Fibroblast of skin of right quadriceps (primary cell): ENCODE data around the gene FDXR.
"Not testable (repeated sequence)": the region's sequence is repeated elsewhere in the genome, so short reads cannot be mapped to it uniquely, and the experiment has no call there.

Experiments
- DNase-seq: peaks from one replicate; pipeline ENCODE4 v3.0.0-alpha.2; 2013

The FDXR gene, protein sequence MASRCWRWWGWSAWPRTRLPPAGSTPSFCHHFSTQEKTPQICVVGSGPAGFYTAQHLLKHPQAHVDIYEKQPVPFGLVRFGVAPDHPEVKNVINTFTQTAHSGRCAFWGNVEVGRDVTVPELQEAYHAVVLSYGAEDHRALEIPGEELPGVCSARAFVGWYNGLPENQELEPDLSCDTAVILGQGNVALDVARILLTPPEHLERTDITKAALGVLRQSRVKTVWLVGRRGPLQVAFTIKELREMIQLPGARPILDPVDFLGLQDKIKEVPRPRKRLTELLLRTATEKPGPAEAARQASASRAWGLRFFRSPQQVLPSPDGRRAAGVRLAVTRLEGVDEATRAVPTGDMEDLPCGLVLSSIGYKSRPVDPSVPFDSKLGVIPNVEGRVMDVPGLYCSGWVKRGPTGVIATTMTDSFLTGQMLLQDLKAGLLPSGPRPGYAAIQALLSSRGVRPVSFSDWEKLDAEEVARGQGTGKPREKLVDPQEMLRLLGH

DNA sequence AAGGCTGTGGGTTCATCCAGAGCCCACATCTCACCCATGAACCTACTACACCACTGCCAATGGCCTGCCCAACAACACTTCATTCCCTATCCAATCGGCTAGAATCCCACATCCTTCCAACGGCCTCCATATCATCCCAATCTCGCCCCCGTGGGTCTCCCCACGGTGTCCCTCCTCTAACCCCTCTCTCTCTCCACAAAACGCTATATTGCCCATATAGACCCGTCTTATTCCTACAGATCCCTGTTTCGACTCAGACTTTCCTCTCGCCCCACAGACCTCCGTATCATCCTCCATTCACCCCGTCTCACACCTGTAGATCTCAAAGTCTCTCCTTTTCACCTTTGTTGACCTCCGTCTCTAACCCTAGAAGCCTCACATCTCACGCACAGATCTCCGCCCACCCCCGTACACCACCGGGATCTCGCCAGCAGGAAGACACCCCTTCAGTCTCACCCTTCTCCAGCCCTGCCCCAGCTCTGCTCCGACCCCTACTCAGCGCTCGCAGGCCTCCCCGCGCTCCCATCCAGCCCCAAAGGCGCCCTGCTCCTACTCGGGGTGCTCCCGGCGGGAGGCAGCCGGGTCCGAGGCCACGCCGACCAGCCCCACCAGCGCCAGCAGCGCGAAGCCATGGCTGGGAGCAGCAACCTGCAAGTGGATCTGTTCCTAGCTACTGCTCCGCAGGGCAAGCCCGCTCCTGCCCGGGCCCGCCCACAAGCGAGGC lies at the start of gene FDXR:
Gene FDXR (minus strand): TSS at position 682 of the 724 bp plus-strand sequence. CDS start 50 bp downstream, at position 632.
- no peak for DNase-seq

DNA sequence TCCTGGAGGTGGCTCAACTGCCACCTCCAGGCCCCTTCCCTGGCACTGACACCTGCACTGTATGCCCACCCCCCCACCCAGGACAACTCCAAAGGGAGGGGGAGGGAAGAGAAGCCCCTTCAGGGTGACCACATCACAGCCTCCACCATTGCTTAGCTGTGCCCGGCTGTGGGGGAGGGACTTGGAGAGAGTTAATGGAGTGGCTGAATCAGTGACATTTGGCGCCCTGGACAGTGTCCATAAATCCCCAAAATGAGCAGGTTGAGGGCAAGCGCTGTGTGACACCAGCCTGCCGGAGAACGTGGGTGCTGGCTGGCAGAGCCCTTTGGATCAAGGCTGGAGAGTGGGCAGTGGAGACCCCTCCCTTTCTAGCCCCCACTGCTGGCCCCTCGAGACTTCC lies 49.4 kb upstream of the FDXR start:
- no peak for DNase-seq

DNA sequence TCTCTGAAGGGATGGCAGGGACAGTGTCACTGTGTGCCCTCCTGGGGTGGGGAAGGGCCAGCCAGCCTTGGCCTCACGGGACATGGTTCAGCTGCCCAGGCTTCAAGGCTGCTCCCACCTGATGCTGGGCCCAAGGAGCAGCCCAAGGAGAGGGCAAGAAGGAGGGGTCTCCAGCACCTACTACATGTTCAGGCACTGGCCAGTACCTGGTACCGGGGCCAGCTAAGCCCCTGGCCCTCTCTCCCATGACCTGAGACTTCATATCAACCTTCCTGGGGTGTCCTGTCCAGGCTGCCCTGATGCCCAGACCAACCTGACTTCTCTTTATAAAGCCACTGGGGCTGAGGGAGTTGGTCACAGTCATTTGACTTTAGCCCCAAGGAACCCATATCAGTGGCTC lies 49.0 kb upstream of the FDXR start:
- no peak for DNase-seq

DNA sequence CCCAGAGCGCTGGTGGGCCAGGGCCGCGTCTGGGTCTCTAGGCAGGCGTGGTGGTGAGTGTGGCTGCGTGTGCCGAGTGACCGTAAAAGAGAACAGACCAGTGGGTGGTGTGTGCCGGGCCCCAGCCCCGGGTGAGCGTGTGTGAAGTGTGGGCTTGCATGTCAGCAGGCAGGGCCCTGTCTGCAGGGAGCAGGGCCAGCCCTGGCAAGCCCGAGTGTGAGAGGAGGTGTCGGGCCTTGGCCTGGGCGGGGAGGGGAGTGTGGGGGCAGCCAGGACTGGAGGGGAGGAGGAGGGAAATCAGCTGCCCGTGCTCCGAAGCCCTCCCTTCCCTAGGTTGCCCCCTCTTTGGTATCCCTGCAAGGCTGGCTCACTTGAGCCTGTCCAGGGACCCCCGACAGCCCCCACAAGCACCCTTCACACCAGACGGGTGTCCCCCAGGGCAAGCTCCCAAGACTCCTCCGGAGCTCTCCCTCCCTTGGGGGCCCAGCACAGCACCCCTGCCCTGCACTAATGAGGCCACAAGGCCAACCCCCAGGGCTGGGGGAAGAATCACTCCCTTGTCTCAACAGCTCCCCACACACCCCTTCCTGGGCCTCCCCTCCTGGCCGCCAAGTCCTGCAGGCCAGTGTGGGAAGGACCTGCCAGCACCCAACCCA lies 48.4 kb upstream of the FDXR start:
- DNase-seq: no peak

DNA sequence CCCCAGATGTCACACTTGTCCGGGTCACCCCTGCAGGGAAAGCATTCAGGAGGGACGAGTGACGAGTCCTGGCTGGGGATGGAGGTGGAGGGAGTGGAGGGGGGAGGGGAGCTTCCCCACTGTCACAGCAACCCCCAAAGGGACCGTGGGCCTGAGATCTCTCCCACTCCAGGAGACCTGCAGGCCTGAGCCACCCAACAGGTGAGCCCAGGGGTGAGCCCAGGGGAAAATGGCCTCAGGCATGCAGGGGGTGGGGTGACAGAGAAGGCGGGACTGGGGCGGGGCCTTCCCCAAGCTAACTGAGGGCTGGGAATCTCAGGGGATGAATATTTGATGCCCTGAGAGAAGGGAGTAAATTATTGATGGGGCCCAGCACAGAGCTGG lies 47.8 kb upstream of the FDXR start:
- no peak for DNase-seq

DNA sequence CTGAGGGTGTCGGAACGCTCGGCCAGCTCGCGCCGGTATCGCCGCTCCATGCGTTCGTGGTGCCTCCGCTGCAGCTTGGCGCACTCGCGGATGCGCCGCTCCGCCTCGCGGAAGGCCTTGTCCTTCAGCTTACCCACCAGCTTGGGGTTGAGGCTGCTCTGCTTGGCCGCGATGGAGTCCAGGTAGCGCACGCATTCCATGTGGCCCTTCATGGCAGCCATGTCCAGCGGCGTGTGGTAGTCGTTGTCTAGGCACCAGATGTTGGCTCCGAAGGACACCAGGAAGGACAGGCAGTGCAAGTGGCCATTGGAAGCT lies 47.5 kb upstream of the FDXR start:
- DNase-seq: no peak

DNA sequence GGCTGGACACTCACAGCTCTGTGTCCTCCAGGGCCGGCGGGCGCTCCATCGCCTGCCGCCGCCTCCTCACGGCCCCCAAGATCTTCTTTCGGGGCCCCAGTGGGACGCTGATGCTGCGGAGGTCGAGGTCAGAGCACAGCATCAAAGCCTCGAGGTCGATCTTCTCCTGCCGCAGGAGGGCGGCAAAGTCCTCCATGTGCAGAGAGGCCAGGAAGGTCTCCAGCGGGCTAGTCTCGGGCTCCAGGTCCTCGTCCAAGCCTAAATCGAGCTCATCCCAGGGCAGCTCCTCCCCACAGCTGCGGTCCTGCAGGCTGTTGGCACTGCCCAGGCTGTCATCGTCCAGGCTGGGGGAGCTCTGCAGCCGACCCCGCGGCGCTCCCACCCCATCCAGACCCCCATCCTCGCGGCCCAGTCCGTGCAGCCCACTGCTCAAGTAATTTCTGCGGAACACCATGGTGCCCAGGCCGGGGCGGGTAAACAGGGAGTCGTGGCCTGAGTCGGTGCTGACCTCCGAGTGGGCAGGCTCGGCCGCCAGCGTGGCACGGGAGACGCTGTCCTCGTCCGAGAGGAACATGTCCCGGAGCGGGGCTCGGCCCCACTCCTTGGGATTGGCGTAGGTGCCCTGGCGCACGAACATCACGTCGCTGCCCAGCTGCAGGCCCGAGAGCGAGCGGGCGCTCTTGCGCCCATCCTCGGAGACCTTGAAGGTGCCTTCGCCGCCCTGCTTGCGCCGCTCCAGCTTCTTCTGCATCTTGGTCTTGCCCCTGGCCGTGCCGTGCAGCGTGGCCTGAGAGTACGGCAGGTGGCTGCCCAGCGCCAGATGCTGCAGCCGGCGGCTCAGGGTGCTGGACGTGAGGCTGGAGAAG lies 46.9 kb upstream of the FDXR start:
- no peak for DNase-seq

DNA sequence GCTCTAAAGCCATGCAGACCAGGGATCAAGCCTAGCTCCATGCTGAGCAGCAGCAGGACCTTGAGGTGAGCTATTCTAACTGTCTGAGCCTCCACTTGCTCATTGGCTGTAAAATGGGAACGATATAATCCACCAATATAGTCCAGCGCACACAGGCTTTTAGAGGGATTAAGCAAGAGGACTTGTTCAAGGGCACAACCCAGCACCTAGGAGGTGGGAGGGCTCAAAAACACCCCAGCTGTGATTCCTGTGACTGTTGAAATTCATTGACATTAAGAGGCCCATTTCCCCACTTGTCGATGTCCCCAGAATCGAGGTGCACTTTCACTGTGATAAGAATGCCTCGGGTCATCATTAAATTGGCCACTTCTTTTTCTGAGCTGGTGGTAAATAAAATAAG lies 46.1 kb upstream of the FDXR start:
- no peak for DNase-seq

DNA sequence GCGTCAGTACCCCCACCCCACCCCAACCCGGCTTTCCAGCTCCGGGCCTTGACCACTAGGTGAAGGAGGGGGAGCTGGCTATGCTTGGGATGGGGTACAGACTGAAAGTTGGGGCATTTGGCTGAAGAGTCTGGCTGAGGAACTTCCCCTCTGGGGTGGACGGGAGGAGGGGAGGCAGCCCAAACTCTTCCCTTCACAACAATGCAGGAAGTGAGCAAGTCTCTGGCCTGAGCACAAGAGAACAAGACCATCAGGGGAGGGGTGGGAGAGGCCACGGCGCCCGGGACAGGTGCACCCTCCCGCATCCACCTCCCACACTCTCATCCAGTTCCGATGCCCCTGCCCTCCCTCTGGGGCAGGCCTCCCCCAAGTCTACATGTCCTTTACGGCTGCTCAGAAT lies 44.6 kb upstream of the FDXR start:
- DNase-seq: no peak

DNA sequence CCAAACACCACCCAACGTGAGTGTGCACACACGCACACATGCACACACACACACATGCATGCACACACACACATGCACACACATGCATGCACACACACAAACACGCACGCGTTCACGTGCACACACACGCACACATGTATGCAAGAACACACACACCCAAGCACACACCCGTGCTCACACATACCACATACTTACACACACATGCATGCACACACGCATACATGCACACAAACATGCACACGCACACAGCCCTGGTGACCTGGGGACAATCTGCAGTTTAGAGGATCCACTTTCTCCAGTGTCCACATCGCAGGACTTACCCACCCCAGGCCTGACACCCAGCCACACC lies 44.0 kb upstream of the FDXR start:
- DNase-seq: no peak

DNA sequence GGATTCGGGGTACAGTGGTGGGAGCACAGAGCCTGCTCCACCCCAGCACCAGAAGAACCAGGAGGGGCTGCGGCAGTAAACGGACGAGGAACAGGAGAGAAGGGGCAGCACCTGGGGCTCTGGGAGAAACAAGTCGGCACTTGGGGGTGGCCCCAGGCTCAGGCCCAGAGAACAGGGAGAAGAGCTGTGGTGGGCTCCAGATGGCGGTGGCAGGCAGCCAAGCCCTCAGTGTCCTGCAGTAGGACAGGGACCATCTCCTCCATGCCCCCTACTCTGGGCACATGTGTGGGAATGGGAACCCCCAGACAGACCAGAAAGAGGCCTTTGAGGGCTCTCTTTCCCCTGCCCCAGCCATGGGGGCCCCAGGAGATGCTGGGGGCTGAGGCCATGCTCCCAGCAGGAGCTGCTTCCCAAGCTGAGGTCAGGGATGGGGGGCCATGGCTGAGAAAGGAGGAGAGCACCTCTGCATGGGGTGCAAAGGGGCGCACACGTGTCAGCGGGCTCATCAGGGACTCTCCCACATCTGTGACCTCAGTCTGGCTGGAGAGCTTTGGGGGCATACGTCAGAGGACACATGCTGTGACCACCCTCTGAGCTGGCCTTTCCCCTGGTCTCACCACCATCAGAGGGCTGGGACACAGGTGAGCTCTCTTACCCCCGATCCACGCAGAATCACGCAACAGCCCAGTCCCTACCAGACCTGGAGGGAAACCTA lies 43.5 kb upstream of the FDXR start:
- DNase-seq: no peak

DNA sequence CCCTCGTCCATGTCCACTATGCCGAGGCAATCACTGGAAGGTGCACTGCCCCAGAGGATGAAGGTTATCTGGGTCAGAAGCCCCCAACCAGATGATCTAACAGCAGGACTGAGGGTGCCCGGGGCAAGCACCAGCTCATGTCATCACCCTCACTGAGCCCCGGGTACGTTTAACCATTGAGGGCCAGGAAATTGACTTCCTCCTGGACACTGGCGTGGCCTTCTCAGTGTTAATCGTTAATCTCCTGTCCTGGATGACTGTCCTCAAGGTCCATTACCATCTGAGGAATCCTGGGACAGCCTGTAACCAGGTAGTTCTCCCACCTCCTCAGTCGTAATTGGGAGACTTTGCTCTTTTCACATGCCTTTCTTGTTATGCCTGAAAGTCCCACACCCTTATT lies 38.6 kb upstream of the FDXR start:
- not testable (repeated sequence) for DNase-seq

DNA sequence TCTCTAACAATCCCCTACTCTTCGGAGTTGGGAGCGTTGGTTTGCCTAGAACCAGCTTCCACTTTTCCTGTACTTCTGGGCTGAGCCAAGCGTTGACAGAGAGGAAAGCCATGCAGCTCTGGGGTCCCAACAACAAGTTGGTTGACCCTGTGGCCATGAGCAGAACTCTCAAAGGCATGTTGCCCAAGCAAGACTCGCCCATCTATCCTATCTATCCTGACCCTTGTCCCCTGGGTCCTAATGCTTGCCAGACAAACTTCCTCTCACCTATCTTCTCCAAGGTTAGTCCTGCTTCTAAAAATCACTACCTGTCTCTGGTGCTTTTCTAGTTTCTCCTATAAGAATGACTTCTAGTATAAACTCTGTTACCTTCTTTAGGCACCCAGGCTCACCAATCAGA lies 36.3 kb upstream of the FDXR start:
- DNase-seq: not testable (repeated sequence)

DNA sequence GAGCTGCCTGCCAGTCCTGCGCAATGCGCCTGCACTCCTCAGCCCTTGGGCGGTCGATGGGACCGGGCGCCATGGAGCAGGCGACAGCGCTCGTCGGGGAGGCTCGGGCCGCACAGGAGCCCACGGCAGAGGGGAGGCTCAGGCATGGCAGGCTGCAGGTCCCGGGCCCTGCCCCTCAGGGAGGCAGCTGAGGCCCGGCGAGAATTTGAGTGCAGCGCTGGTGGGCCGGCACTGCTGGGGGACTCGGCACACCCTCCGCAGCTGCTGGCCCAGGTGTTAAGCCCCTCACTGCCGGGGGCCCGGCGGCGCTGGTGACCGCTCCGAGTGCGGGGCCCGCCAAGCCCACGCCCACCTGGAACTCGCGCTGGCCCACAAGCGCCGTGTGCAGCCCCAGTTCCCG lies 34.2 kb upstream of the FDXR start:
- DNase-seq: no peak

DNA sequence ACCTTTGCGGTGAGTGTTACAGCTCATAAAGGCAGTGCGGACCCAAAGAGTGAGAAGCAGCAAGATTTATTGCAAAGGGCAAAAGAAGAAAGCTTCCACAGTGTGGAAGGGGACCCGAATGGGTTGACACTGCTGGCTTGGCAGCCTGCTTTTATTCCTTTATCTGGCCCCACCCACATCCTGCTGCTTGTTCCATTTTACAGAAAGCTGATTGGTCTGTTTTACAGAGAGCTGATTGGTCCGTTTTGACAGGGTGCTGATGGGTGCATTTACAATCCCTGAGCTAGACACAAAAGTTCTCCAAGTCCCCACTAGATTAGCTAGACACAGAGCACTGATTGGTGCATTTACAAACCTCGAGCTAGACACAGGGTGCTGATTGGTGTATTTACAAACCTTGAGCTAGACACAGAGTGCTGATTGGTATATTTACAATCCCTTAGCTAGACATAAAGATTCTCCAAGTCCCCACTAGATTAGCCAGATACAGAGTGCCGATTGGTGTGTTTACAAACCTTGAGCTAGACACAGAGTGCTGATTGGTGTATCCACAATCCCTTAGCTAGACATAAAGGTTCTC lies 33.5 kb upstream of the FDXR start:
- DNase-seq: not testable (repeated sequence)

DNA sequence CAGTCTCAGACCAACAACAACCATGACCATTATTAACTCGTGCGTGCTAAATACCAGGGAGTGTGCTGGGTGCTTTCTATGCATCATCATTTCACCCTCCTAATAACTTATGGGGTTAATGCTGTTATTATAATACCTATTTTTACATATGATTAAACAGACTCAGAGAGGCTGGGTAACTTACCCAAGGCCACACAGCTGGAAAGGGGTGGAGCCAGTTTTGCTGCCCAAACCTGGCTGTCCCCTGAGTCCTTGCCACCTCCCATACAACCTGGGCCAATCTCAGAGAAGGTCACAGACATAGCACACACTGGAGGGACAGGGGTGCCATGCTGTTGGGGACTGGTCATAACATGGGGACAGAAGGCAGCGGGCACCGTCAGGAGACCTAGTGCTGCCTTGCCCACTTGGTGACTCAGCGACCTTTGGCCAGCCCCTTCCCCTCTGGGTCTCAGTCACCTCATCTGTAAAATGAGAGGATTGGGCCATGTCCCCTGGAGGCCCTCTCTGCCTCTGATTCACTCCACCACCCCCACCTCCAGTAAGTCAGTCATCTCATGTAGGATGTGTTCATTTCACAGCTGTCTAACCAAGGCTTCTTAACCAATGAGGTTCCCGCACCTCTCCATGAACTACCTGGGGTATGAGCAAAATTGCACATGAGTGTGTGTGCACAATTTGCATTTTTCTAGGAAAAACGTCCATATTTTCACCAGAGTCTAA lies 32.1 kb upstream of the FDXR start:
- no peak for DNase-seq

DNA sequence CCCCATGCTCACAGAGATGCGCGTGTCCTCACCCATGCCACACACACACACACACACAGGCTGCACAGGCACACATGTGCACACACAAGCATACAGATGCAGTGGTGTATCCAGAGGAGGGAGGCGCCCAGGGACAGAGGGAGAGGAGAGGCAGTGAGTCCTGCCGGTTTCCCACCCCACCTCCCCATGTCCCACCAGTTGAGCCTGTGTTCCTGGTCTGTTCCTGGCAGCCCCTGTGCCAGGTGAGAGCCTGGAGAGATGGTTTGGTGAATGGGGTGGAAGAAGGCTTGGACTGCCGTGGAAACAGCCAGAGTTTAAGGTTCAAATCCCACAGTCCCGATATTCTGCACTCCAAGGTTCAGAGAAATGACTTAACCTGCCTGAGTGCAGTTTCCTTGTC lies 30.9 kb upstream of the FDXR start:
- no peak for DNase-seq

DNA sequence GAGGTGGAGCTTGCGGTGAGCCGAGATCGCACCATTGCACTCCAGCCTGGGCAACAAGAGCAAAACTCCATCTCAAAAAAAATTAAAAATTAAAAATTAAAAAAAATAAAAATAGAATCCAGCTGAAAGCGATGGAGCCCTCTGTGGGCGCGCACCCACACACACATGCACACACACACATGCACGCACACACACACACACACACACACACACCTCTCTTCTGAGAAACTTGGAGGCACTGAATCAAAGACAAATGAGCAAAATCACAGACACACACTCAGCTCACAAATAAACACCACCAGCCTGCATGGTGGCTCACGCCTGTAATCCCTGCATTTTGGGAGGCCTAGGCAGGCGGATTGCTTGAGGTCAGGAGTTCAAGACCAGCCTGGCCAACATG lies 30.2 kb upstream of the FDXR start:
- DNase-seq: no peak

DNA sequence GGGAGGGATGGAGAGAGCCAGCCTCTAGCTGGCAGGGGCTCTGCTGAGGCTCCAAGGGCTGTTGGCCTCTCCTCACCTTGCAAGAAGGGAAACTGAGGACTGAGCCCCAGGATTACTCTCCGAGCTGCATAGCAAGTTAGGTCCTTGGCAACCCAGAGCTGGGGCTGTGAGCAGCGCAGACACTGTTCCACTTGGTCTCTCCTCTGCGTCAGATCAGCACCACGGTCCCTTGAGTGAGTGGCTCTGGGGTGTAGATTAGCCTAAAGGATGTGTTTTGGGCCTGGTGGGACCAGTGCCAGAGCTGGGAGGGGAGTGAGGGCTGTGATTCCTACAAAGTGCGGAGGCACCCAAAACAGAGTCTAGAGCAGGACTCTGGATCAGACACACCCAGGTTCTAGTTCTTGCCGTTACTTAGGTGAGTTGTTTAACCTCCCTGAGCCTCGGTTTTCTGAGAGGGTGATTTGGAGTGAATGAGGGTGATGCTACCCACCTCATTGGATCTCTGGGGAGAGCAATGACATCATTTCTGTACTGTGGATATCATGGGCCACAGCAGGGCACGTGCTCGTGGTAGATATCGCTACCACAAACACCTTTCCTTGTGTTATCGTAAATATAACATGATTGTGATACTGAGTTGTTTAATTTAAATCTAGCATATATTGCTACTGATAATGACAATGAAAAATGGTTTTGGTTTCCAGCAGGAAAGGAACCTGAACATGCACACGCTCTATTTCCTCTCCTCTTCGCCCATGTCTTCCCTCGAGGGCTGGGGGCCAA lies 28.8 kb upstream of the FDXR start:
- DNase-seq: no peak

DNA sequence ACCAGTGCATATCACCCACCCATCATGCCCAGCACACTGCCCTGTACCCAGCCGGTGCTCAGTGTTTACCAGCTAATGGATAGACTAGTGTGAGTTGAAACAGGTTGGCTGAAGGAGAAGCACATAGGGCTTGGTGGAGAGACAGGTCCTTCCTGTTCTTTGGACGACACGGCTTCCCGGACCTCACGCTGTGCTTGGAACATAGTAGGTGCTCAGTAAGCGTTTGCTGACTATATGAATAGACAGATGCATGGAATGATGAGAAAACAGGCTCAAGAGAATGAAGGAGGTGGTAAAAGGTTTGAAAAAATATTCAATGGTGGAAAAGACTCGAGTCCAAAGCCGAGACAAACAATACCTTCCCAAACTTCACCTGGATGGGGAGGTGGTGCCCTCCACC lies 27.4 kb upstream of the FDXR start:
- DNase-seq: no peak
